ENCODE measurements around the gene HSPA4. TPM values are rescaled to one million over a fixed set of nuclear protein-coding genes. Genes with fewer than 3 reads are reported as not detected.

The HSPA4 gene
- total and polyA plus RNA-seq, 9 donors = 18.8 to 86.3 (median 61.1) TPM

DNA sequence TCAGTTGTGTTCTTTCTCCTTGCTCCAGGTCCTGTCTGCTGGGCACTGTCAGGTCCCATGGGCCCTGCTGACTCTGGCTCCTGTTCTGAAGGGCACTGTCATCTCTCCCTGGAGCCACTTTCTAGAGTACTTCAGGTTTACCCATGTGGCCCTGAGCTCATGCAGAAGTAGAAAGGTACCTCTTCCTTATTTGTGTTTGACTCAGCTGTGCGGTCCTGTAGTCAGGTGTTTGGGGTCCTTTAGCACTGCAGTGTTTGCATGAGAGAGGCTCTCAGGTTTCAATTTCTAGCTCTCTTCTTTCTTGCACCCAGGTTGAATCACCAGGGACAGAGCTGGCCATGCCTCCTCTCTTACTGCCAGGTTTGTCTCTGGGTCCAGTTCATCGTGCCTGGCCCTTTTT, 71.5 kb downstream of the HSPA4 start:
- Histone ChIP-seq H3K27ac (no peak overlapping the region), H3K4me3 (no peak overlapping the region), H3K4me1 (ENCODE audit: insufficient read depth) (no peaks in the 10 kb centered on the region), H3K27me3 (no peaks in the 10 kb centered on the region), H3K9me3 (no peaks in the 10 kb centered on the region), H3K36me3 (no peaks in the 10 kb centered on the region)
- no peak for DNase-seq
- 86 to 95% (median 93%) methylated on average over 2 of the region's 2 CpGs for WGBS, 3 donors
- TF ChIP-seq POLR2A (IDR thresholded peaks at IDR 0.05) = no peak
- no peak for TF ChIP-seq EP300 (IDR thresholded peaks at IDR 0.05)
- TF ChIP-seq, protein P1, sequence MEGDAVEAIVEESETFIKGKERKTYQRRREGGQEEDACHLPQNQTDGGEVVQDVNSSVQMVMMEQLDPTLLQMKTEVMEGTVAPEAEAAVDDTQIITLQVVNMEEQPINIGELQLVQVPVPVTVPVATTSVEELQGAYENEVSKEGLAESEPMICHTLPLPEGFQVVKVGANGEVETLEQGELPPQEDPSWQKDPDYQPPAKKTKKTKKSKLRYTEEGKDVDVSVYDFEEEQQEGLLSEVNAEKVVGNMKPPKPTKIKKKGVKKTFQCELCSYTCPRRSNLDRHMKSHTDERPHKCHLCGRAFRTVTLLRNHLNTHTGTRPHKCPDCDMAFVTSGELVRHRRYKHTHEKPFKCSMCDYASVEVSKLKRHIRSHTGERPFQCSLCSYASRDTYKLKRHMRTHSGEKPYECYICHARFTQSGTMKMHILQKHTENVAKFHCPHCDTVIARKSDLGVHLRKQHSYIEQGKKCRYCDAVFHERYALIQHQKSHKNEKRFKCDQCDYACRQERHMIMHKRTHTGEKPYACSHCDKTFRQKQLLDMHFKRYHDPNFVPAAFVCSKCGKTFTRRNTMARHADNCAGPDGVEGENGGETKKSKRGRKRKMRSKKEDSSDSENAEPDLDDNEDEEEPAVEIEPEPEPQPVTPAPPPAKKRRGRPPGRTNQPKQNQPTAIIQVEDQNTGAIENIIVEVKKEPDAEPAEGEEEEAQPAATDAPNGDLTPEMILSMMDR (IDR thresholded peaks at IDR 0.05) = no peak
- intact Hi-C loops (cut with DNase I) = no loop called here

DNA sequence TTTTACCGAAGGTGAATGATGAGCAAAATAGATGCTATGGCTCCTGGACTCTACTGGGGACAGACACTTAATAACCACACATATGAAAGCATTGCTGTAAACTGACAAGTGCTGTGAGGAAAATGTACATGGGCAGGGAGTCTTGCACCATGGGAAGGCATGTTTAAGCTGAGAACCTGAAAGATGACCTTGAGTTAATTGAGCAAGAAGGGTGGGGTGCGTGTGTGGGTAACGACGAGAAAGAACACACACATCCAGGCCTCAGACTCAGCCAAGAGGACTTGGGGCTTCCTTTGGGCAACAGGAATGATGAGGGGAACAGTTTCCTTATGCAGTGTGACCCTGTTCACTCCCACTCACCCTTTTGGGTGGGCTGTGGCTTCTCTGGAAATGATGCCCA, 73.1 kb downstream of the HSPA4 start:
- H3K4me3 ChIP-seq = no peak overlapping the region
- H3K27me3 ChIP-seq = no peaks in the 10 kb centered on the region
- H3K27ac ChIP-seq = no peak overlapping the region
- intact Hi-C loops (cut with DNase I) = no loop called here
- no peaks in the 10 kb centered on the region for H3K36me3 ChIP-seq
- H3K4me1 ChIP-seq (ENCODE audit: insufficient read depth) = no peaks in the 10 kb centered on the region
- WGBS, 3 donors = 24 to 32% (median 28%) methylated on average over 4 of the region's 4 CpGs
- TF ChIP-seq POLR2A (IDR thresholded peaks at IDR 0.05) (no peak), EP300 (IDR thresholded peaks at IDR 0.05) (no peak)
- TF ChIP-seq, protein P1 (IDR thresholded peaks at IDR 0.05) = no peak
- no peaks in the 10 kb centered on the region for H3K9me3 ChIP-seq
- no peak for DNase-seq

DNA sequence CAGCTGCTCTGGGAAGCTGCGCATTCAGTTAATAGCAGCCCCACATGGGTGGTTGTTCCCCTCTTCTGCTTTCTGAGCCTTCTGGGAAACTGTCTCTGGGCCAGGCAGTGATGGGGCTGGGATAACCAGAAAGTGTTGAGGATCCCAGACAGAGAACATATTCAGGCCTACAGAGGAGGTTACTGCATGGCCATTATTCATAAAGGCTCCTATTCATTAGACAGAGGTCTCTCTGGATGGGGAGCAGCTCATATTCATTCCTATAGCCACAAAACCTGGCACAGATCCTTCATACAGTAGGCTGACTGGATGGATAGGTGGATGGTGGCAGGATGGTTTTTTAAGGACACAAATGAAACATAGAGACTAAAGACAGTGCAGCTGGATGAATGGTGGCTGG, 76.3 kb downstream of the HSPA4 start:
- Histone ChIP-seq H3K27me3 (no peaks in the 10 kb centered on the region), H3K9me3 (no peaks in the 10 kb centered on the region), H3K4me1 (ENCODE audit: insufficient read depth) (no peaks in the 10 kb centered on the region), H3K4me3 (no peak overlapping the region), H3K27ac (no peak overlapping the region), H3K36me3 (no peaks in the 10 kb centered on the region)
- 95 to 100% (median 100%) methylated on average over 1 of the region's 1 CpG for WGBS, 3 donors
- TF ChIP-seq, protein P1 (IDR thresholded peaks at IDR 0.05) = no peak
- TF ChIP-seq POLR2A (IDR thresholded peaks at IDR 0.05) = no peak
- intact Hi-C loops (cut with DNase I) = no loop called here
- DNase-seq = no peak

DNA sequence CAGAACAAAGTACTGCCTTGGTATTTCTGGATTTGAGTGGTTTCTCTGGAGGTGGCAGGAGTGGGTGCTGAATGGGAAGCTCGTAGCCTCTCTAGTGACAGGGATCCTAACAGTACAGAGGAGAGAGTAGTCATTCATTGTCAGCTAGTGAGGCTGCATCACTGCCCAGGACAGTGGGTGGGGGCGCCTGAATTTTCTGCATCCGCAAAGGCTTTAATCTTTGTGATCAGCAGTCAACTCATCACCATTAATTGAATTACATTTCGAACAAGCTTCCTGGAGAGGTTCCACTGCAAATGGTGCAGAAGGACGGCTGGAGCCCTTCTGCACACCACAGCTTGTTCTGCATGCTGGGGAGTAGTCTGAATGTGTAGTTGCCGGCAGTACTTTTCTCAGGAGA, 77.5 kb downstream of the HSPA4 start:
- 53 to 65% (median 64%) methylated on average over 6 of the region's 6 CpGs for WGBS, 3 donors
- Histone ChIP-seq H3K4me3 (no peak overlapping the region), H3K4me1 (ENCODE audit: insufficient read depth) (no peaks in the 10 kb centered on the region), H3K27ac (no peak overlapping the region), H3K36me3 (no peaks in the 10 kb centered on the region), H3K9me3 (no peaks in the 10 kb centered on the region), H3K27me3 (no peaks in the 10 kb centered on the region)
- no peak for DNase-seq
- TF ChIP-seq POLR2A (IDR thresholded peaks at IDR 0.05) (no peak), EP300 (IDR thresholded peaks at IDR 0.05) (no peak)
- TF ChIP-seq, protein P1 (IDR thresholded peaks at IDR 0.05) = no peak
- intact Hi-C loops (cut with DNase I) = no loop called here

DNA sequence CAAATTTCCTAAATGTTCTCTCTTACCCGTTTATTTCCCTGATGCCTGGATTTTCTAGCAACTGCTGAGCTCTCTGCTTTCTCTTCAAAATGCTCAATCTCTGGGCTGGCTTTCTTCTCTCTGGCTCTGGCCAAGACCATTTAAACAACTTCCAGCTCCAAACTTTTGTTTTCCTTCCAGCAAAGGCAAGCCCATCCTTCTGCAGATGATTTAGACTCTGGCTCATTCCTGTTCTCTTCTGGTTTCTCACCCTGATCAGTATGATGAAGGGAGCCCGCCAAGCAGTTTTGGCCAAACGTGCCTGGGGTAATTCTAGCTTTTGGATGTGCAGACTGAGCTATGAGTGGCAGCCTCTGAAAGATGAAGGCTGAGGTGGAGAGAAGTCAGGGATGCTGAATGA, 78.1 kb downstream of the HSPA4 start:
- no peaks in the 10 kb centered on the region for H3K27me3 ChIP-seq
- no peak overlapping the region for H3K4me3 ChIP-seq
- H3K36me3 ChIP-seq = no peaks in the 10 kb centered on the region
- no peak for TF ChIP-seq EP300 (IDR thresholded peaks at IDR 0.05)
- TF ChIP-seq POLR2A (IDR thresholded peaks at IDR 0.05) = no peak
- TF ChIP-seq, protein P1 (IDR thresholded peaks at IDR 0.05) = no peak
- H3K9me3 ChIP-seq = no peaks in the 10 kb centered on the region
- DNase-seq = no peak
- no peak overlapping the region for H3K27ac ChIP-seq
- intact Hi-C loops (cut with DNase I) = no loop called here
- 33 to 43% (median 34%) methylated on average over 3 of the region's 3 CpGs for WGBS, 3 donors
- no peaks in the 10 kb centered on the region for H3K4me1 ChIP-seq (ENCODE audit: insufficient read depth)

All from ovary (tissue), 9 donors.